GM12878 (cell line): ENCODE data around the gene SFI1. TPM values are rescaled to one million over a fixed set of nuclear protein-coding genes. Genes with fewer than 3 reads are reported as not detected.
A peak's percentile ranks its signal among the peaks of the same experiment; 100 is the strongest.

Experiments
- BACH1 ChIP-seq: fragments of 450-650 bp; IDR thresholded peaks from 2 replicates; pipeline ENCODE4 v1.6.1; 2017; ENCODE audit warnings: mild to moderate bottlenecking, borderline replicate concordance
- CTCF ChIP-seq, 3 experiments: IDR thresholded peaks in 2 of 3; conservative IDR thresholded peaks in 1 of 3; 2 replicates each; pipeline ENCODE4 v1.5.1; 2011; ENCODE audit warnings: low read depth in 3 of 3, low read length in 3 of 3, mild to moderate bottlenecking in 3 of 3, control low read depth in 2 of 3, moderate library complexity in 2 of 3, inconsistent platforms in 1 of 3, mixed read lengths in 1 of 3; ENCODE audit not compliant: control insufficient read depth in 2 of 3, insufficient read depth in 1 of 3; ENCODE audit errors: extremely low read depth in 1 of 3
- GABPA ChIP-seq: IDR thresholded peaks from 2 replicates; pipeline ENCODE4 v1.6.1; 2014; ENCODE audit warnings: antibody characterized with exemption, low read depth, mild to moderate bottlenecking, inconsistent platforms
- LARP7 ChIP-seq: fragments of 450-650 bp; IDR thresholded peaks from 2 replicates; pipeline ENCODE4 v1.6.1; 2017; ENCODE audit warnings: mild to moderate bottlenecking
- MEF2A ChIP-seq: IDR thresholded peaks from 2 replicates; pipeline ENCODE4 v1.6.1; 2011; ENCODE audit warnings: low read depth, mild to moderate bottlenecking, low read length, moderate library complexity; ENCODE audit not compliant: insufficient read depth
- MTA2 ChIP-seq: fragments of 450-650 bp; IDR thresholded peaks from 2 replicates; pipeline ENCODE4 v1.6.1; 2016; ENCODE audit warnings: low read depth, mild to moderate bottlenecking, moderate library complexity
- NFIC ChIP-seq: IDR thresholded peaks from 2 replicates; pipeline ENCODE4 v1.6.1; 2012; ENCODE audit warnings: low read depth, mild to moderate bottlenecking, inconsistent platforms, low read length, moderate library complexity
- NFYB ChIP-seq: IDR thresholded peaks from 2 replicates; pipeline ENCODE4 v1.6.1; 2011; ENCODE audit warnings: low read depth, mild to moderate bottlenecking, low read length, improper control_type of control experiment, moderate library complexity; ENCODE audit not compliant: insufficient read depth
- NKRF ChIP-seq: fragments of 450-650 bp; conservative IDR thresholded peaks from 2 replicates; pipeline ENCODE4 v1.6.1; 2017; ENCODE audit warnings: mild to moderate bottlenecking, moderate library complexity
- PML ChIP-seq: IDR thresholded peaks from 2 replicates; pipeline ENCODE4 v1.6.1; 2012; ENCODE audit warnings: low read length, inconsistent platforms
- POLR2AphosphoS5 ChIP-seq: IDR thresholded peaks from 2 replicates; pipeline ENCODE4 v1.6.1; 2011; ENCODE audit warnings: mild to moderate bottlenecking, low read length, inconsistent platforms
- RAD21 ChIP-seq: IDR thresholded peaks from 2 replicates; pipeline ENCODE4 v1.6.1; 2011; ENCODE audit warnings: mild to moderate bottlenecking, low read depth, low read length, moderate library complexity; ENCODE audit not compliant: insufficient read depth
- RB1 ChIP-seq: fragments of 450-650 bp; formaldehyde crosslinking; IDR thresholded peaks from 2 replicates; pipeline ENCODE4 v1.6.1; 2017; ENCODE audit warnings: mild to moderate bottlenecking, borderline replicate concordance
- RBBP5 ChIP-seq: fragments of 200-600 bp; sonication (generic); conservative IDR thresholded peaks from 2 replicates; pipeline ENCODE4 v1.6.1; 2016
- SPI1 ChIP-seq: IDR thresholded peaks from 2 replicates; pipeline ENCODE4 v1.6.1; 2011; ENCODE audit warnings: low read depth, mild to moderate bottlenecking, low read length, moderate library complexity, borderline replicate concordance; ENCODE audit not compliant: insufficient read depth
- SRF ChIP-seq, 2 experiments: IDR thresholded peaks; 2 replicates each; pipeline ENCODE4 v1.6.1; 2011; ENCODE audit warnings: low read depth in 2 of 2, low read length in 2 of 2, mild to moderate bottlenecking in 1 of 2, moderate library complexity in 1 of 2
- USF2 ChIP-seq: IDR thresholded peaks from 2 replicates; pipeline ENCODE4 v1.6.1; 2011; ENCODE audit warnings: low read depth, low read length, improper control_type of control experiment, borderline replicate concordance
- ZBTB4 ChIP-seq: fragments of 450-650 bp; formaldehyde crosslinking; IDR thresholded peaks from 2 replicates; pipeline ENCODE4 v1.4.0; 2022; ENCODE audit warnings: mild to moderate bottlenecking, moderate library complexity
- ZNF274 ChIP-seq: IDR thresholded peaks from one replicate; pipeline ENCODE4 v1.8.0; 2011; ENCODE audit not compliant: insufficient read length, insufficient read depth
- ZSCAN29 ChIP-seq: fragments of 450-650 bp; IDR thresholded peaks from 2 replicates; pipeline ENCODE4 v1.6.1; 2017; ENCODE audit warnings: mild to moderate bottlenecking, moderate library complexity
- polyA plus RNA-seq, 11 experiments: library from polyadenylated mRNA; depleted of rRNA in 4 of 11; unstranded in 6 of 11; stranded (reverse) in 5 of 11; fragments of >200 nt; fragmentation: Nextera tagmentation in 4 of 11; fragmentation: Illumina TruSeq in 1 of 11; extraction: Ambion mirVana in 4 of 11; extraction: Trizol in 1 of 11; gene quantifications; 1 replicate in 1 of 11; 2 replicates in 10 of 11; pipeline versions ENCODE4 v1.2.1 to v1.2.3, GENCODE V29; 2011 to 2016; ENCODE audit warnings: inconsistent platforms in 2 of 11, missing spikeins in 2 of 11, low read depth in 1 of 11
- total RNA-seq, 4 experiments: library from RNA; depleted of rRNA in 3 of 4; stranded (reverse); fragments of >200 nt in 3 of 4; fragmentation: Illumina TruSeq in 1 of 4; extraction: Trizol in 1 of 4; gene quantifications; 2 replicates each; pipeline versions ENCODE4 v1.2.1 to v1.2.3, GENCODE V29; 2013 to 2021
- TF ChIP-seq, protein P1 (sequence below): fragments of 450-650 bp; IDR thresholded peaks from 2 replicates; pipeline ENCODE4 v1.6.1; 2014; ENCODE audit warnings: mild to moderate bottlenecking

The SFI1 gene
- total and polyA plus RNA-seq, 10 of the 15 experiments (the other 5 are each of a cell fraction or from before 2014, with no cell fraction given), result 6.3 to 70.1 (median 30.4) TPM

DNA sequence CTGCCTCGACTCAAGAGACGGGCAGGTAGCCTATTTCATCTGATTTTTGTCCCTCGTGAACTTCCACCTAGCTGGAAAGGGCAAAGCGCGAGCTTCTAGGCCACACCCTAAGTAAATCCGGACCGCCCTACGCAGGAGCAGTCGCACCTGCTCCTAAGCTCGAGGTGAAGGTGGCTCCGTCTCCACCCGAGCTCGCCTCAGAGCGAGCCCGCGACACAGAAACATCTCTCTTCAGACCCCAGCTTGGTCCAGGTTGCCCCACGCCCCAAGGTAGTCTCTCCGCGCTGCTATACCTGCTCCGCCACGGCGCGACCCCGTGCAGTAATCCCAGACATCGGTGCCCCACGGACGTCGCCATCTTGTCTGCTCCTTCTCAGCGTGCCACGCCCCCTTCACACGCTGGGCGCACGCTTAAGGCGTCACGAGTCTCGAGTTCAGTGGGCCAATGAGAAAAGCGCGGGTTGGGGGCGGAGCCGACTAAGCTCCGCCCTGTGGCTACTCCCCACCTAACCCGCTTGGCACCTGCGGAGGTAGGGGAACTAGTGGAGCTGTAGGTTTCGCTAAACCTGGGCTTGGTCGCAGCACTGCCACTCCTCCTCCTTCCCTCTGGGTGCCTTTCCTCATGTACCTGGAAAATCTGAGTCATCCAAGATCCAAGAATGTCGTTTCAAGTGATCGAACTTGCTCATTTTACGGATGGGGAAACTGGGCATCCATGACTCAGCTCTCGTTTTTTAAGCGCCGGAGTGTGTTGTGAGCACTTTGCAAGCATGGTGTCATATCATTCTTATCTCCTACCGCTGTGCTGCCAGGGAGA is 165.7 kb downstream of the SFI1 start, which contains the start of gene PISD (continued):
- TF ChIP-seq USF2, result no peak
- TF ChIP-seq POLR2AphosphoS5, result peak; percentile 91
- peak; percentile 95 for TF ChIP-seq NFYB
- no peak for TF ChIP-seq RAD21
- no peak for TF ChIP-seq RBBP5
- no peak for TF ChIP-seq MTA2
- no peak for TF ChIP-seq GABPA
- TF ChIP-seq NKRF, result peak; percentile 97
- no peak for TF ChIP-seq NFIC
- no peak for TF ChIP-seq MEF2A
- 0 out of 2 replicates have a peak, but pooled peaks have one; percentile 57 for TF ChIP-seq PML
- no peak for TF ChIP-seq ZBTB4 (CRISPR knock-in tag)
- no peak for TF ChIP-seq ZSCAN29
- no peak for TF ChIP-seq CTCF (IDR thresholded peaks at IDR 0.05 in 2 of 3, conservative IDR thresholded peaks at IDR 0.05 in 1 of 3; ENCODE audit: control insufficient read depth in 2 of 3, extremely low read depth in 1 of 3, insufficient read depth in 1 of 3, low read depth in 3 of 3, low read length in 3 of 3)
- no peak for TF ChIP-seq SPI1
- no peak for TF ChIP-seq ZNF274
- peak in 1 of 2 experiments; percentile 68; a peak in 2 of 4 replicates for TF ChIP-seq SRF (IDR thresholded peaks at IDR 0.05; ENCODE audit: low read depth in 2 of 2, low read length in 2 of 2)
- TF ChIP-seq RB1, result peak; percentile 72
- TF ChIP-seq, protein P1, sequence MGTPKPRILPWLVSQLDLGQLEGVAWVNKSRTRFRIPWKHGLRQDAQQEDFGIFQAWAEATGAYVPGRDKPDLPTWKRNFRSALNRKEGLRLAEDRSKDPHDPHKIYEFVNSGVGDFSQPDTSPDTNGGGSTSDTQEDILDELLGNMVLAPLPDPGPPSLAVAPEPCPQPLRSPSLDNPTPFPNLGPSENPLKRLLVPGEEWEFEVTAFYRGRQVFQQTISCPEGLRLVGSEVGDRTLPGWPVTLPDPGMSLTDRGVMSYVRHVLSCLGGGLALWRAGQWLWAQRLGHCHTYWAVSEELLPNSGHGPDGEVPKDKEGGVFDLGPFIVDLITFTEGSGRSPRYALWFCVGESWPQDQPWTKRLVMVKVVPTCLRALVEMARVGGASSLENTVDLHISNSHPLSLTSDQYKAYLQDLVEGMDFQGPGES, result no peak
- TF ChIP-seq BACH1, result no peak; the same call in 1 of the 2 replicates
- peak; percentile 72 for TF ChIP-seq LARP7
